Activated CD8-positive, alpha-beta T cell treated with anti-CD3 and anti-CD28 coated beads, Interleukin-2, amount 10 ng/mL, durations not matched to agents 7 days and 5 days (primary cell): Measurements from ENCODE around the gene MAP3K14. TPM values are rescaled to one million over a fixed set of nuclear protein-coding genes. Genes with fewer than 3 reads are reported as not detected.

Source experiments
- ATAC-seq: fragments of 150-1000 bp; cut with Tn5 transposase; one replicate; pipeline ENCODE4 v1.10.0; 2021; ENCODE audit warnings: moderate library complexity
- CTCF ChIA-PET: fragments of 350-600 bp; sonication (Branson Sonifier 250); formaldehyde crosslinking; loops from one replicate; lab custom pipeline; 2021; ENCODE audit warnings: antibody characterized with exemption; lab: Charles Lee
- POLR2A ChIA-PET: fragments of 350-600 bp; sonication (Branson Sonifier 250); formaldehyde crosslinking; loops from one replicate; lab custom pipeline; 2021; ENCODE audit warnings: antibody characterized with exemption; lab: Charles Lee
- DNase-seq: peaks from one replicate; pipeline ENCODE4 v3.0.0-alpha.2; 2020
- H3K27ac Mint-ChIP-seq: one replicate; pipeline ENCODE4 v1.8.0; 2021; ENCODE audit warnings: mild to moderate bottlenecking, mixed read lengths
- H3K27me3 Mint-ChIP-seq: one replicate; pipeline ENCODE4 v1.8.0; 2021; ENCODE audit warnings: low read depth, mixed read lengths
- H3K36me3 Mint-ChIP-seq: one replicate; pipeline ENCODE4 v1.8.0; 2021; ENCODE audit warnings: low read depth, mixed read lengths
- H3K4me1 Mint-ChIP-seq: one replicate; pipeline ENCODE4 v1.8.0; 2021; ENCODE audit warnings: low read depth, mixed read lengths
- H3K4me3 Mint-ChIP-seq: one replicate; pipeline ENCODE4 v1.8.0; 2021; ENCODE audit warnings: mild to moderate bottlenecking, mixed read lengths
- H3K9me3 Mint-ChIP-seq: one replicate; pipeline ENCODE4 v1.8.0; 2022; ENCODE audit warnings: mixed read lengths; ENCODE audit not compliant: insufficient read depth
- total RNA-seq, 2 experiments: library from RNA; stranded (reverse); gene quantifications; one replicate each; pipeline ENCODE4 v1.2.3, GENCODE V29; 2021

The MAP3K14 gene
- total RNA-seq, 2 experiments from 2014 or later, result 17.5 to 23.8 TPM

GRCh38 chr17:45225964-45226530 is 90.8 kb downstream of the MAP3K14 start:
- Mint-ChIP-seq H3K4me1 (peaks cover 65% of the 10 kb centered on the region), H3K9me3 (no peaks in the 10 kb centered on the region), H3K36me3 (peaks cover 67% of the 10 kb centered on the region), H3K27me3 (no peaks in the 10 kb centered on the region), H3K27ac (peak overlapping the region; percentile 94), H3K4me3 (peak overlapping the region; percentile 100)
- DNase-seq (peak; percentile 99), ATAC-seq (peak; percentile 58)
- ChIA-PET CTCF (interaction anchor here (0.6 to 14.2 kb wide), 14 partner anchors 7 to 93 kb away, joined by 3 to 410 read pairs (median 5); partner anchors contain the start of genes ACBD4 and HEXIM1), POLR2A (interaction anchor here (0.7 to 9.0 kb wide), 23 partner anchors 9 to 358 kb away, joined by 3 to 132 read pairs (median 4); partner anchors contain the start of genes HEXIM1 and MAP3K14)

GRCh38 chr17:45225051-45225700 is 91.6 kb downstream of the MAP3K14 start:
- peak overlapping the region; percentile 94 for H3K27ac Mint-ChIP-seq
- no peaks in the 10 kb centered on the region for H3K27me3 Mint-ChIP-seq
- no peaks in the 10 kb centered on the region for H3K9me3 Mint-ChIP-seq
- H3K4me3 Mint-ChIP-seq, result peak overlapping the region; percentile 100
- ChIA-PET CTCF (interaction anchor here (0.6 to 14.2 kb wide), 12 partner anchors 8 to 94 kb away, joined by 3 to 410 read pairs (median 8); partner anchors contain the start of genes ACBD4 and HEXIM1), POLR2A (interaction anchor here (0.7 to 9.0 kb wide), 16 partner anchors 9 to 165 kb away, joined by 3 to 132 read pairs (median 6); partner anchors contain the start of genes HEXIM1 and MAP3K14)
- ATAC-seq (no peak), DNase-seq (peak; percentile 42)
- peaks cover 71% of the 10 kb centered on the region for H3K36me3 Mint-ChIP-seq
- peaks cover 61% of the 10 kb centered on the region for H3K4me1 Mint-ChIP-seq

- peak; percentile 9 for ATAC-seq
- ChIA-PET CTCF (interaction anchor here (2.8 to 14.2 kb wide), 4 partner anchors 9 to 89 kb away, joined by 13 to 410 read pairs (median 46); partner anchors contain the start of genes ACBD4 and HEXIM1), POLR2A (interaction anchor here (0.6 to 9.0 kb wide), 5 partner anchors 10 to 91 kb away, joined by 3 to 132 read pairs (median 71); partner anchors contain the start of genes HEXIM1 and MAP3K14)
- Mint-ChIP-seq H3K4me1 (peaks cover 61% of the 10 kb centered on the region), H3K27me3 (no peaks in the 10 kb centered on the region), H3K27ac (peak overlapping the region; percentile 94), H3K4me3 (peak overlapping the region; percentile 100), H3K36me3 (peaks cover 71% of the 10 kb centered on the region), H3K9me3 (no peaks in the 10 kb centered on the region)
- DNase-seq, result peak; percentile 62
Measured at GRCh38 chr17:45224671-45225050, 92.2 kb downstream of the MAP3K14 start.

- Mint-ChIP-seq H3K27me3 (no peaks in the 10 kb centered on the region), H3K4me1 (peaks cover 61% of the 10 kb centered on the region), H3K36me3 (peaks cover 75% of the 10 kb centered on the region), H3K27ac (peak overlapping the region; percentile 94), H3K9me3 (no peaks in the 10 kb centered on the region), H3K4me3 (peak overlapping the region; percentile 100)
- ChIA-PET POLR2A (interaction anchor here (0.6 to 9.0 kb wide), 8 partner anchors 7 to 172 kb away, joined by 3 to 132 read pairs (median 39); partner anchors contain the start of genes HEXIM1 and MAP3K14), CTCF (interaction anchor here (1.1 to 14.2 kb wide), 8 partner anchors 10 to 161 kb away, joined by 4 to 410 read pairs (median 45); partner anchors contain the start of genes ACBD4, HEXIM1 and MAP3K14)
- peak; percentile 66 for DNase-seq
- no peak for ATAC-seq
Measured at GRCh38 chr17:45223539-45224528, 93.0 kb downstream of the MAP3K14 start.

DNA sequence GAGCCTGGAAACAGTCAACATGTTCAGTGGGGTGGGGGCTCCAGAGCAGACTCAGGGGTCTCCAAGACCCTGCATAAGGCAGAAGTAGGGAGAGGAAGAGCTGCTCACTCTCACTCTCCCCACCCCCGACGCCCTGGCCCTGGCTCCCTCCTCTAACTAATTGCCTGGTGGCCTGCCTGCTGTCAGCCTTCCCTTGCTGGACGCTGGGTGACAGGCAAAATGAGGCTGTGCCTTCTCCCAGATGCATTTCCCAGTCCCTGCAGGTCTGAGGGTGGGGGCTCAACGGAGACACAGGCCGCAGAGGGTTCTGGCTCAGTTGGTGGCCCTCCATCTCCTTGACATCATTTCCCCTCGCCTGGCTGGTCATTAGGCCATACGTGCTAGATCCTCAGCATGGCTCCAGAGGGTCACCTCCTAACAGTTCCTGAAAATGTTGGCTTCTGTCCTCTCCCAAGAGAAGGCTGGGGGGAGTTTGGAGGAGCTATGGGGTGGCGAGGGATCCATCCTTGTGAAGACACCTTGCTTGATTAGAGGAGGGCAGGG is 93.8 kb downstream of the MAP3K14 start:
- H3K27ac Mint-ChIP-seq, result peak overlapping the region; percentile 94
- CTCF ChIA-PET, result interaction anchor here (1.1 to 14.2 kb wide), 7 partner anchors 10 to 162 kb away, joined by 4 to 410 read pairs (median 67); partner anchors contain the start of genes ACBD4, HEXIM1 and MAP3K14
- POLR2A ChIA-PET, result interaction anchor here (0.6 to 9.0 kb wide), 9 partner anchors 8 to 171 kb away, joined by 3 to 132 read pairs (median 16); partner anchors contain the start of genes HEXIM1 and MAP3K14
- no peak for DNase-seq
- ATAC-seq, result no peak
- peaks cover 58% of the 10 kb centered on the region for H3K4me1 Mint-ChIP-seq
- H3K9me3 Mint-ChIP-seq, result no peaks in the 10 kb centered on the region
- peaks cover 75% of the 10 kb centered on the region for H3K36me3 Mint-ChIP-seq
- no peaks in the 10 kb centered on the region for H3K27me3 Mint-ChIP-seq
- H3K4me3 Mint-ChIP-seq, result peak overlapping the region; percentile 100

DNA sequence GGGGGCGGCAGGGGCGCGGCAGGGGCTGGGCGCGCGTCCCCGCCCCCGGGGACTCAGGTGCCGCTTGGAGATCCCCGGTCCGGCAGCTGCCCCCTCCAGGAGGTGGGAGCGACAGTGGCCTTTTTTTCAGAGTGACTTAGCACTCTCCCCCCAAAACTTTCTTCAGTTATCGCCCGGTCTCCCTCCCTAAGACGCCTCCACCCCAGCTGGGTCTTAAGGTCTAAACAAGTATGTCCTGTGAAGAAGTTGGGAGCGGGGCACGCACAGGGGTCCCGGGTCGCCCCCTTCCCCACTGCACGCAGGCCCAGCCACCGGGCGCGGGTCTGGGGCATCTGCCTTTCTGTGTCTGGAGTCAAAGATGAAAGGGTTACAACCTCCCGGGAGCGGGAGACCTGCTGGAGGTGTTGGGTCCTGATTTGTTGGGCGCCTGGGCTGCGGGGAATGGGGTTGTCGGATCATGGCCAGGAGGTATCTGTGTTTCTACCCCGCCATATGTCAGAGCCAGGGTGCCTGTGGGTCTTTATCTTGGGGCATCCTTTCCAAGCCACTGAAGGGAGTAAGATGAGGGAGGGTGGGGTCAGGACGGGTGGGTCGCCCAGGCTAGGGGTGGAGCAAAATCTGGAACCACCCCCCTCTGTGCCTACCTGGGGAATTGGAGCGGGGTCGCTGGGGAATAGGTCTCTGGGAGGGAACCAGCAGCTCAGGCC is 94.4 kb downstream of the MAP3K14 start:
- DNase-seq (peak; percentile 74), ATAC-seq (peak; percentile 5)
- H3K27me3 Mint-ChIP-seq, result no peaks in the 10 kb centered on the region
- POLR2A ChIA-PET, result interaction anchor here (0.6 to 9.0 kb wide), 14 partner anchors 8 to 170 kb away, joined by 3 to 132 read pairs (median 6); partner anchors contain the start of genes HEXIM1, HEXIM2 and MAP3K14
- CTCF ChIA-PET, result interaction anchor here (1.1 to 14.2 kb wide), 10 partner anchors 11 to 163 kb away, joined by 4 to 410 read pairs (median 68); partner anchors contain the start of genes ACBD4, HEXIM1 and MAP3K14
- H3K4me3 Mint-ChIP-seq, result peak overlapping the region; percentile 100
- peaks cover 56% of the 10 kb centered on the region for H3K4me1 Mint-ChIP-seq
- H3K36me3 Mint-ChIP-seq, result peaks cover 73% of the 10 kb centered on the region
- peak overlapping the region; percentile 94 for H3K27ac Mint-ChIP-seq
- H3K9me3 Mint-ChIP-seq, result no peaks in the 10 kb centered on the region

GRCh38 chr17:45222014-45222288 is 94.9 kb downstream of the MAP3K14 start:
- no peaks in the 10 kb centered on the region for H3K27me3 Mint-ChIP-seq

GRCh38 chr17:45221081-45222013 is 95.5 kb downstream of the MAP3K14 start, which contains the start of gene FMNL1:
Gene FMNL1 (plus strand): TSS chr17:45221885. CDS start chr17:45222125, 240 bp downstream.
- ChIA-PET CTCF (interaction anchor here (1.0 to 14.2 kb wide), 13 partner anchors 12 to 167 kb away, joined by 3 to 410 read pairs (median 55); partner anchors contain the start of genes ACBD4, HEXIM1 and MAP3K14), POLR2A (interaction anchor here (0.5 to 9.0 kb wide), 12 partner anchors 9 to 1854 kb away, joined by 3 to 132 read pairs (median 10); partner anchors contain the start of genes HEXIM1, HEXIM2 and MAP3K14)
- Mint-ChIP-seq H3K4me3 (peak within 1 kb of the TSS; percentile 100), H3K27me3 (no peaks in the 10 kb centered on the region), H3K9me3 (no peaks in the 10 kb centered on the region), H3K4me1 (peaks cover 51% of the 10 kb centered on the region), H3K36me3 (peaks cover 71% of the 10 kb centered on the region), H3K27ac (peak within 1 kb of the TSS; percentile 94)
- DNase-seq, result peak; percentile 82
- peak; percentile 6 for ATAC-seq

More at GRCh38 chr17:45222014-45222288, 94.9 kb downstream of the MAP3K14 start:
- peaks cover 52% of the 10 kb centered on the region for H3K4me1 Mint-ChIP-seq
- CTCF ChIA-PET, result interaction anchor here (1.8 to 14.2 kb wide), 8 partner anchors 12 to 163 kb away, joined by 7 to 410 read pairs (median 69); partner anchors contain the start of genes ACBD4, HEXIM1 and MAP3K14
- H3K4me3 Mint-ChIP-seq, result peak overlapping the region; percentile 100
- DNase-seq, result no peak
- H3K27ac Mint-ChIP-seq, result no peak overlapping the region
- ATAC-seq, result no peak
- H3K9me3 Mint-ChIP-seq, result no peaks in the 10 kb centered on the region
- POLR2A ChIA-PET, result interaction anchor here (0.5 to 9.0 kb wide), 13 partner anchors 9 to 1854 kb away, joined by 3 to 132 read pairs (median 5); partner anchors contain the start of genes HEXIM1, HEXIM2 and MAP3K14
- peaks cover 72% of the 10 kb centered on the region for H3K36me3 Mint-ChIP-seq

DNA sequence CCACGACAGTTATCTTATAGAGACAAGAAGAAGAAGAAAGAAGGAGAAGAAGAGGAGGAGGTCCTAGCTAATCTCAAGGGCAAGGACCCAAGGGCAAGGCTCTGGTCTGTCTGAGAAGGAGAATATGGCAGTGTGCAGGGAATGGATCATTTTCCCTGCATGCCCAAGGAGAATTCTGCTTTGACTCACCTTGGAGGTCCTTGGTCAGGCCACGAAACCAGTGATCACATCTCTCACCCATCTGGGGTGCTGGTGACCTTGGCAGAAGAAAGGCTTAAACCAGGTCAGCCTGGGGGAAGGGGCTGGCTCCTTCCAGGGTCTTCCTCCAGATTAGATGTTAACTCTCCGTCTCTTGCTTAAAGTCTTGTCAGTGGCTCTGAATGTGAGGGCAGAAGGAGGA is 96.7 kb downstream of the MAP3K14 start:
- POLR2A ChIA-PET, result interaction anchor here (0.6 to 9.0 kb wide), 11 partner anchors 11 to 96 kb away, joined by 3 to 132 read pairs (median 5); partner anchors contain the start of gene HEXIM1
- peaks cover 67% of the 10 kb centered on the region for H3K36me3 Mint-ChIP-seq
- H3K4me3 Mint-ChIP-seq, result peak overlapping the region; percentile 80

More for the DNA sequence above, 96.7 kb downstream of the MAP3K14 start:
- ATAC-seq, result no peak
- H3K27me3 Mint-ChIP-seq, result no peaks in the 10 kb centered on the region
- CTCF ChIA-PET, result interaction anchor here (1.0 to 14.2 kb wide), 27 partner anchors 13 to 189 kb away, joined by 3 to 410 read pairs (median 11); partner anchors contain the start of genes ACBD4, HEXIM1 and MAP3K14
- peaks cover 45% of the 10 kb centered on the region for H3K4me1 Mint-ChIP-seq
- H3K9me3 Mint-ChIP-seq, result no peaks in the 10 kb centered on the region
- peak overlapping the region; percentile 86 for H3K27ac Mint-ChIP-seq
- DNase-seq, result no peak
